NCI-H510A treated with DMSO at 0.1 percent for 48 hours (cell line): ENCODE data around the gene DOLPP1.
"Not testable (repeated sequence)": the region's sequence is repeated elsewhere in the genome, so short reads cannot be mapped to it uniquely, and the experiment has no call there.

Experiments used
- DNase-seq: peaks from one replicate; lab custom pipeline; 2025; lab: John Stamatoyannopoulos, UW

DOLPP1 gene

DNA sequence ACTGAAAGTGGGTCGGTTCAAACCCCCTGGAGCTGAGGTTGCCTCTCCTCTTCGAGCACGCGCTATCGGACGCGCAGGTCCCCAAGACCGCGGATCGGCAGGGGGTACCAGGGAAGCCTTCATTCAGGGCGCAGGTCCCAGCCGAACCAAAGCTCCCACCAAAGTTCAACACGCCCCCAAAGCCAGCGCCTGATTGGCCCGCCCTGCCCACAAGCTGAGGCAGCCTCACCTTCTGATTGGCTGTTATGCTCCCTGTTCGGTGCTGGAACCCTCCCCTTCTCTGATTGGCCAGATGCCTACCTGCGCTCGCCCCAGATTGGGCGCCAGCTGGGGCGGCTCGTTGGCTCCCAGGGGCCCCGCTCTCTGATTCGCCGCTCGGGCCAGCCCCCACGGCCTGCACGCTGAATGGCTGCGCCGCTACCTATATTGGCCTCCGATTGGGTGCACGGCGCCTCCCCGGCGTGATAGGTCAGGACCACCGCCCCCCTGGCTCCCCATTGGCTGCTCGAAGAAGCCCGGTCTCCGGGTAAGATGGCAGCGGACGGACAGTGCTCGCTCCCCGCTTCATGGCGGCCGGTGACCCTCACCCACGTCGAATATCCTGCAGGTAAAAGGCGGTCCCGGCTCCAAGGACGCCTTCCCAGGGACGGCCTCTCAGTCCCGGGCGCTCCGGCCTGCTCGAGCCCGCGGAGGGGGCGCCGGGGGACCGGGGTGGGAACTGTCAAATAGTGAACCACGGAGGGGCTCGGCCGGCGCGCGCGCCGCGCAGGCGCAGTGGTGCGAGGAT, at the start of gene DOLPP1:
DOLPP1 (plus strand) TSS at position 511 of the 787 bp plus-strand sequence; CDS start at position 532, 21 bp downstream.
- DNase-seq: peak; percentile 97

DNA sequence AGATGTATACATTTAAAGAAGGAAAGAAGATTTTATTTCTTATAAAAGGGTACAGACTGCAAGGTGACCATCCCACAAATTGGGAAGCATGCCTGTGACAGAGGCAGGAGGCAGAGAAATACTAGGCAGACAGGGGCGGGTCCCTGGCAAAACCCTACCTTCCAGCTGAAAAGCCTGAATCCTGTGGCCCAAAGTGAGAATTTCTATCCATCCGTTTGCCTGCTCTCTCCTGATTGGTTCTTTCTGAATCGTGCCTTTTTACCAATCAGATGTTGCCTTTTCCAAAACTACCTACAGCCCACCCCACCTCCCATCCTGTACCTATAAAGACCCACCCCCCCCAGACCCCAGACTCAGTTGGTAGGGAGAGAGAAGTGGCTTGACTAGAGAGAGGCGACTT, 49.4 kb upstream of the DOLPP1 start:
- DNase-seq: no peak

DNA sequence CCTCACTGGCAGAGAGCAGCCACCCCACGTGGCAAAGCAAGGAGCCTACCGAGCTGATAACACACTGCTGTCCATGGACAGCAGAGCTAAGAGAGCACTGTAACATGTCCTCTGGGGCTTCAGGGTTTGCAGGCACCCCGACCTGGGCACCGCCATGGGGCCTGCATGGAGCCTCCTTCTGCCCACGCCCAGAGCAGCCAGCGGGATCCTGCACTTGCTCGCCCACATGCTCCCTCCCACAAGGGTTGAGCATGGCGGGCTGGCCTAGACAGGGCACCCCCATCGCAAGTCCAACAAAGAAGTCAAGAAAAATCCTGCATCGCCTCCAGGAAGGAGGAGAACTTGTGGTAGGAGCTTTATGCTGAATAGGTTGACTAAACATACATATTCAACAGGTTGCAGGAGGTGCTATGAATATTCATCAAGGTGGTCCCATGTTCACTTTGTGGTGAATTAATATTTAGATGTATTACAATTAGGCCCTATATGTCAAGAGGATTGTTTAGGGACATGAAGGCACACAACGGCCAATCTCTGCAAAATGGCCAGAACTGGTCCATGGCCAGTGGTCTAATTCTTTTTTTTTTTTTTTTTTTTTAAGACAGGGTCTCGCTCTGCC, 48.3 kb upstream of the DOLPP1 start:
- no peak for DNase-seq

GRCh38 chr9:129033216-129033615, 47.7 kb upstream of the DOLPP1 start:
- DNase-seq: no peak

- DNase-seq: not testable (repeated sequence)
Measured at GRCh38 chr9:129035838-129036237, 45.1 kb upstream of the DOLPP1 start.

DNA sequence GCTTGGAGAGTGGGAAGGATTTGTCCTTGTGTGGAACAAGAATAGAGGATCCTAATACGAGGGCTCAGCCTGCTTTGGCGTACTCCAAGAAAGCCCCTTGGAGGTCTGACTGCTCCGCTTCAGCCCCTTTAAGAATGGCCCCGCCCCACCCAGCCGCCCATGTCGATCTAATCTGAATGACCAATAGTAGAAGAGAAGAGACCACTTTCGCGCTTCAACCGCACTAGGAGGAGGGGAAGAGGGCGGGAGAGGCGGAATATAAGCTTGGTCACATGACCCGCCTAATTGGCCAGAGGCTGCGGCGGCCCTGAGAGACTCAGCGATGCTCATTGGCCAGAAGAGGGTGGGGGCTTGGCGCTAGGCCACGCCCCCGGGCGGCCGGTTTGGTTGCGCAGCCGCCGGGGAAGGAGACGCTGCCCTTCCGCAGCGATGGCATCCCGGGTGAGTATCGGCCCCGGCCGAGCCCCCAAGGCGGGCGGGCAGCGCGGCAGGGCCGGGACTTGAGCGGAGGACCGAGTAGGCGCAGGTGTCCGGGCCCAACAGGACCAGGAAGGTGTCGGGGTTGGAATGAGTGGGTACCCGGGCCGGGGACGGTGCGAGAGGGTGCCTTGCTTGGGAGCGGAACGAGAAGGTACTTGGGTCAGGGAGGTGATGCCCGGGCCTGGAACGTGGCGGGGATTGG, 44.5 kb upstream of the DOLPP1 start, which contains the start of gene MIGA2:
MIGA2 (plus strand) TSS at position 386 of the 682 bp plus-strand sequence. CDS start 3,969 bp downstream, outside the sequence.
- DNase-seq: peak; percentile 97

GRCh38 chr9:129036923-129037766, 43.8 kb upstream of the DOLPP1 start:
- no peak for DNase-seq

DNA sequence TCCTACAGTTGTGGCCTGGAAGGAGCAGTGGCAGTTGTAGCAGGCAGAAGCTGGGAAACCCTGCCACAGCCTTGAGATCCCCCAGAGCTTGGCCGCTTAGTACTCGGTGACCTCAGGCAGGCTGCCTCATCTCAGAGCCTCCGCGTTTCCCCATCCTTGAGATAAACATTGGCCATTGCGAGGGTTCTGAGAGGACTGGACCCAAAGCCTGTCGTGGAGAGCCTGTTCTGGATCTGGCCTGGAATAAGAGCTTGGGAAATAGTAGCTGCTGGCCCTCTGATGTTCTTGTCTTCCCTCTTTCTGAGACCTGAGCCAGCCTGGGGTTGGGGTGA, 43.2 kb upstream of the DOLPP1 start:
- no peak for DNase-seq

DNA sequence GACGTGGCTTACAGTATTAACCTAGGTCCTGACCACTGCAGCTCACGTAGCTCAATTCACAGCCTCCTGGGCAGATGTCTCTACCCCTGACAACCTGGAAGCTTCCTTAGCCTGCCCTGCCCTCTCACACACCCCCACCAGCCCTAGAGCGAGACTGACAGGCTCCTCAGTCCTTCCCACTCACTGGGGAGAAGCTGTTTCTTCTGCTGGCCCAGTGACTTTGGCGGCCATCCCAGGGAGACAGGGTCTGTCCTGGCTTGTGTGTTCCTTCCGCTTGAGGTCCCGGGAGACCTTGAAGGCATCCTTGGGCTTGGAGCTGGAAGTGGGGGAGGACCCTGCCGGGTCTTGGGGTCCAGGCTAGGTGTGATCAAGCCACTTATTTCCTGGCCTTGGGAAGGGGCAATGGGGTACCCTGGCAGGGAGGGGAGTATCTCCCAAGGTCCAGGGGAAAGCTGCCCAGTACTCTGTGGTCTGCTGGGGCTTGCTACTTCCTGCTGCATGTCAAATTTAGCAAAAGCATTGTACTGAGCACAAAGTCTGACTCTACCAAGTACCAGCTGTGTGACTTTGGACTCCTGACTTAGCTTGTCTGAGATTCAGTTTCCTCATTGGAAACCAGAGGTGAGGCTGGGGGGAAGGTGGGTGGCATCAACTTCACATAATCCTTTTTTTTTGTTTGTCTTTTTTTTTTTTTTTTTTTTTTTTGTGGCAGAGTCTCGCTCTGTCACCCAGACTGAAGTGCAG, 42.6 kb upstream of the DOLPP1 start:
- no peak for DNase-seq

DNA sequence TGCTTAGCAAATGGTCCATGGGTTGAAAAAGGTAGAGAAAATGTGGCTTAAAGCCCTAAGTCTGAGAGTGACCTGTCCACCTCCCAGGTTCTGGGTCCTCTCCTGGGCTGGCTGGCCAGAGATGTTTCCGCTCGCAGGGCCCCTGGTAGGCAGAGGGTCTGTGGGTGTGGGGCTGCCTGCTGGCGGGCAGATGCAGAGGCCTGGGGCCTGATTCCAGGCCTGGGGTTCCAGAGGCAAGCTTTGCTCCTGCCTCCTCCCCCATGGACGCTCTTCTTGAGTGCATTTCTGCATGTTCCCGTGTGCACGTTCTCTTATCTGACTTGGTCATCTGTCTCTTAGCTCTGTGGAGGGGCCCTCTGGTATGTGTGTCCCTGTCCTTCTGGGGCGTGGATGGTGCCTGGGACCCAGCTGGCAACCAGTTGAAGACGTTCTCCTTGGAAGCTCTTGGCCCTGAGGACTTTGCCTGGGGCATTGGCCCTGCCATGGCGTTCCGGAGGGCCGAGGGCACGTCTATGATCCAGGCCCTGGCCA, 40.7 kb upstream of the DOLPP1 start:
- DNase-seq: no peak

DNA sequence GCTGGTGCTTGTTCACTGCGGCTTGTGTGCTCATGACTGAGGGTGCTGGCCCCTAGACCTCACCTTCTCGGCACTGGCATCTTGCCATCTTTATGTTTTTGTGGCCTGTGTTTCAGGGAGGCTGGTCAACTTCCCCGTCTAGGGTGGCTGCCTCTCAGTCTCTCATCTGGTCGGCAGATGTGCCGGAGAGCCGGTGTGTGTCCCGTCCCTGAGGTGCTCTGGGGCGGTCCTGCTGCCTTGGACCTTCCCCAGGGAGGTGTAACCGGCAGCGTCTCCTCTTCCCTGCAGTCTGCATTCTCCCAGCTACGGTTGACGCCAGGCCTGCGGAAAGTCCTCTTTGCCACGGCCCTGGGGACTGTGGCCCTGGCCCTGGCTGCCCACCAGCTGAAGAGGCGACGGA, 38.9 kb upstream of the DOLPP1 start:
- DNase-seq: no peak

DNA sequence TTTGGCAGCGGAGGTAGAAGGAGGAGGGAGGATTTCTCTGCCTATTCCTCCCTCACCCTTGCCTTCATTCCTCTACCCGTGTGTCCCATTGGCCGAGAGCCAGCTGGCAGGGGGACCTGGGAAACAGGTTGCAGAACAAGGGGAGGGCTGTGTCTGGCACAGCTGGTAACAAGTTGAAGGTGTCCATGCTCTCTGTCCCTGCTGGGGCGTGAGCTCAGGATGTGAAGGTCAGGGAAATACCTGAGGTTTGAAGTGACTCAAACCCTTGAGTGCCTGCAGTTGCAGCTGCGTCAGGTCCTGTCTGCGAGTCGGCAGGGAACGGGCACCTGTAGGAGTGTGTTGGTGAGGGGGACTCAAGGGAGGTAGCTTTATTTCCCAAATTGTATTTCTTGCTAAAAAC, 28.3 kb upstream of the DOLPP1 start:
- DNase-seq: no peak

DNA sequence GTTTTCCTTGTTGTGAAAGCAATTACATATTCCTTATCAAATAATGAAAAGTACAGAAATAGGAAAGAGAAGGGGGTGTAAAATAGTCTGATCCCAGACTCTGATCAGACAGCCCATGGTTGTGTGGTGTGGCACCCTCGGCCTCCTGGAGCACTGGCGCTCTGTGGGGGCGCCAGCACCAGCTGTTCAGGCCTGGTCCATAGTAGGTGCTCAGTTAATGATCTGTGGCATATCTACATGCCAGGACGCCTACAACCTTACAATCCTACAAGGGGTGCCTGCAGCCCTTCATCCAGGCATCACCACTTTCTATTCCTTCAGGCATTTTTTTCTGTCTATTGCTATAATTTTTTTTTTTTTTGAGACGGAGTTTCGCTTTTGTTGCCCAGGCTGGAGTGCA, 27.9 kb upstream of the DOLPP1 start:
- no peak for DNase-seq

DNA sequence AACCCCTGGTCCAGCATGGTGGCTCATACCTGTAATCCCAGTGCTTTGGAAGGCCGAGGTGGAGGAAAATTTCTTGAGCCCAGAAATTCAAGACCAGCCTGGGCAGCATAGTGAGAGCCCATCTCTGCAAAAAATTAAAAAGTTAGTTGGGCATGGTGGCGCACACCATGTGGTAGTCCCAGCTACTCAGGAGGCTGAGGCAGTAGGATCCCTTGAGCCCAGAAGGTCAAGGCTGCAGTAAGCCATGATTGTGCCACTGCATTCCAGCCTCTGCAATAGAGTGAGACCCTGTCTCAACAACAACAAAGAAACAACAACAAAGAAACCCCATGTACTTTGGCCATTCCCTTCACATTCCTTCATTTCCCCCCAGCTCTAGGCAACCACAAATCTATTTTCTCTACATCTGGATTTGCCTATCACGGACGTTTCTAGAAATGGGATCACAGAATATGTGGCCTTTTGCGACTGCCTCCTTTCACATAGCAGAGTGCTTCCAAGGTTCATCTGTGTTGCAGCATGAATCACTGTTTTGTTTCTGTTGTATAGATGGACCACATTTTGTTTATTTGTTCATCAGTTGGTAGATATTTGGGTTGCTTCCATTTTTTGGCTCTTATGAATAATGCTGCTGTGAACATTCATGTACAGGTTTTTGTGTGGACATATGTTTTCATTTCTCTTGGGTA, 26.6 kb upstream of the DOLPP1 start:
- DNase-seq: no peak

GRCh38 chr9:129058965-129059795, 21.7 kb upstream of the DOLPP1 start:
- DNase-seq: no peak

- no peak for DNase-seq
Measured at GRCh38 chr9:129059796-129060785, 20.8 kb upstream of the DOLPP1 start.

DNA sequence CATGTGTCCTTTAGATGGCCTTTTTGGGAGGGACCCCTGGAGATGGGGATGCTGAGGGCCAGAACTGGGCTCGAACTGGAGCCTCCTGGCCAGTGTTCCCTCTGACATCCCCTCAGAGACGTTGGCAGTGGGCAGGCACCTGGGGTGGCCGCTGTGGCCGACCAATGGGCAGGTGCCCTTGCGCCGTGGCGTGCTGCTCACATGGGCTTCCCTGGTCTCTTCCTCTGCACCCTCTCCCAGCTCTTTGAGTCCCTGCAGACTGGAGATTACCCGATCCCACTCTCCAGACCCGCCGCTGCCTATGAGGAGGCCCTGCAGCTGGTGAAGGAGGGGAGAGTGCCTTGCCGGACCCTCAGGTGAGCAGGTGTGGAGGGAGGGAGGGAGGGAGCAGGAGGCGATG, 19.9 kb upstream of the DOLPP1 start:
- DNase-seq: no peak

GRCh38 chr9:129063061-129063460, 17.9 kb upstream of the DOLPP1 start:
- DNase-seq: no peak
